ENCODE results near the gene RIOK3. TPM values are rescaled to one million over a fixed set of nuclear protein-coding genes. Genes with fewer than 3 reads are reported as not detected.

Gene RIOK3
- total and polyA plus RNA-seq, 2 experiments from 2014 or later: 63.6 to 83.7 TPM

GRCh38 chr18:23415515-23415914, 37.6 kb upstream of the RIOK3 start:
- DNase-seq (ENCODE audit: low read depth in 1 of 2, low spot score in 1 of 2): no peak
- no peak overlapping the region for H3K27ac ChIP-seq
- no peaks in the 10 kb centered on the region for H3K9me3 ChIP-seq (ENCODE audit: low read depth)
- H3K4me3 ChIP-seq: no peak overlapping the region
- no peaks in the 10 kb centered on the region for H3K36me3 ChIP-seq
- no peaks in the 10 kb centered on the region for H3K4me1 ChIP-seq (ENCODE audit: low read depth)
- no peaks in the 10 kb centered on the region for H3K27me3 ChIP-seq
- no peak for TF ChIP-seq CTCF (IDR thresholded peaks at IDR 0.05; ENCODE audit: low read depth, low read length)

- TF ChIP-seq CTCF (IDR thresholded peaks at IDR 0.05; ENCODE audit: low read depth, low read length): no peak
- no peaks in the 10 kb centered on the region for H3K4me1 ChIP-seq (ENCODE audit: low read depth)
- DNase-seq (ENCODE audit: low read depth in 1 of 2, low spot score in 1 of 2): no peak
- no peaks in the 10 kb centered on the region for H3K36me3 ChIP-seq
- no peak overlapping the region for H3K4me3 ChIP-seq
- H3K27ac ChIP-seq: no peak overlapping the region
- H3K9me3 ChIP-seq (ENCODE audit: low read depth): no peaks in the 10 kb centered on the region
- no peaks in the 10 kb centered on the region for H3K27me3 ChIP-seq
Measured at GRCh38 chr18:23416298-23416697, 36.8 kb upstream of the RIOK3 start.

- Histone ChIP-seq H3K9me3 (ENCODE audit: low read depth) (no peaks in the 10 kb centered on the region), H3K4me3 (no peak overlapping the region), H3K4me1 (ENCODE audit: low read depth) (no peaks in the 10 kb centered on the region), H3K36me3 (no peaks in the 10 kb centered on the region), H3K27ac (no peak overlapping the region), H3K27me3 (no peaks in the 10 kb centered on the region)
- DNase-seq (ENCODE audit: low read depth in 1 of 2, low spot score in 1 of 2): no peak
- TF ChIP-seq CTCF (IDR thresholded peaks at IDR 0.05; ENCODE audit: low read depth, low read length): no peak
Measured at GRCh38 chr18:23421277-23421676, 31.8 kb upstream of the RIOK3 start.

- H3K4me3 ChIP-seq: no peak overlapping the region
- H3K27ac ChIP-seq: no peak overlapping the region
- no peak for TF ChIP-seq CTCF (IDR thresholded peaks at IDR 0.05; ENCODE audit: low read depth, low read length)
- DNase-seq (ENCODE audit: low read depth in 1 of 2, low spot score in 1 of 2): peak in 1 of 2 donors; percentile 38
- no peaks in the 10 kb centered on the region for H3K4me1 ChIP-seq (ENCODE audit: low read depth)
- no peaks in the 10 kb centered on the region for H3K27me3 ChIP-seq
- H3K9me3 ChIP-seq (ENCODE audit: low read depth): no peaks in the 10 kb centered on the region
- no peaks in the 10 kb centered on the region for H3K36me3 ChIP-seq
Measured at GRCh38 chr18:23422751-23423418, 30.2 kb upstream of the RIOK3 start.

- DNase-seq (ENCODE audit: low read depth in 1 of 2, low spot score in 1 of 2): no peak
- Histone ChIP-seq H3K4me3 (no peak overlapping the region), H3K27me3 (no peaks in the 10 kb centered on the region), H3K27ac (no peak overlapping the region), H3K4me1 (ENCODE audit: low read depth) (no peaks in the 10 kb centered on the region), H3K36me3 (no peaks in the 10 kb centered on the region), H3K9me3 (ENCODE audit: low read depth) (no peaks in the 10 kb centered on the region)
- no peak for TF ChIP-seq CTCF (IDR thresholded peaks at IDR 0.05; ENCODE audit: low read depth, low read length)
Measured at GRCh38 chr18:23424616-23425015, 28.5 kb upstream of the RIOK3 start.

All from cardiac muscle cell (in vitro differentiated cells and primary cell).